Astrocyte of the spinal cord (primary cell): ENCODE data around the gene ADAMTSL1.
A peak's percentile ranks its signal among the peaks of the same experiment; 100 is the strongest.
"Not testable (repeated sequence)": the region's sequence is repeated elsewhere in the genome, so short reads cannot be mapped to it uniquely, and the experiment has no call there.

Source experiments
- DNase-seq: peaks from one replicate; pipeline ENCODE4 v3.0.0; 2011; ENCODE audit warnings: low read depth, low spot score
- H3K4me3 ChIP-seq: 2 replicates; pipeline ENCODE4 v1.5.1; 2011; ENCODE audit warnings: low read depth, mild to moderate bottlenecking, low read length, moderate library complexity
- in situ Hi-C: cut with HindIII; loops from 2 replicates; pipeline ENCODE4 v1.10.0; 2017; ENCODE audit warnings: low sequenced_read_pairs
- TF ChIP-seq, protein P1 (sequence below): IDR thresholded peaks from 2 replicates; pipeline ENCODE4 v1.5.1; 2012; ENCODE audit warnings: low read depth, mild to moderate bottlenecking, low read length, inconsistent platforms

ADAMTSL1 gene

DNA sequence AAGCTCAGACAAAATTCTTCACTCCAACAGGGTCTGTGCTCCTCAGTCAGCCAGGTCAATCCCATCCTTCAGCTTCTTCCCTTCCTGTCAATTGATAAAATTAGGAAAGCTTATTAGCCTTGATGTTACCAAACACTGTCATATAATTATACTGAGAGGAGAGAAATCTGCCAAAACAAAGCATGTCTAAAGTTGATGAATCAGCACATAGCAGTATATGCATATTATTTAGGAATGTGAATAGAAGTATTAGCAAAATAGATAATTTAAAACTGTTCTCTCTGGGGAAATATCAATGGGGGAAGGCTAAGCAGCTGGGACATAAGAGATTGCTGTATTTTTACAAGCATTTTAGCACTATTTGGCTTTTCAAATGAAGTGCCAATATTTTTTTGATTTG is 451.9 kb downstream of the ADAMTSL1 start:
- TF ChIP-seq, protein P1, sequence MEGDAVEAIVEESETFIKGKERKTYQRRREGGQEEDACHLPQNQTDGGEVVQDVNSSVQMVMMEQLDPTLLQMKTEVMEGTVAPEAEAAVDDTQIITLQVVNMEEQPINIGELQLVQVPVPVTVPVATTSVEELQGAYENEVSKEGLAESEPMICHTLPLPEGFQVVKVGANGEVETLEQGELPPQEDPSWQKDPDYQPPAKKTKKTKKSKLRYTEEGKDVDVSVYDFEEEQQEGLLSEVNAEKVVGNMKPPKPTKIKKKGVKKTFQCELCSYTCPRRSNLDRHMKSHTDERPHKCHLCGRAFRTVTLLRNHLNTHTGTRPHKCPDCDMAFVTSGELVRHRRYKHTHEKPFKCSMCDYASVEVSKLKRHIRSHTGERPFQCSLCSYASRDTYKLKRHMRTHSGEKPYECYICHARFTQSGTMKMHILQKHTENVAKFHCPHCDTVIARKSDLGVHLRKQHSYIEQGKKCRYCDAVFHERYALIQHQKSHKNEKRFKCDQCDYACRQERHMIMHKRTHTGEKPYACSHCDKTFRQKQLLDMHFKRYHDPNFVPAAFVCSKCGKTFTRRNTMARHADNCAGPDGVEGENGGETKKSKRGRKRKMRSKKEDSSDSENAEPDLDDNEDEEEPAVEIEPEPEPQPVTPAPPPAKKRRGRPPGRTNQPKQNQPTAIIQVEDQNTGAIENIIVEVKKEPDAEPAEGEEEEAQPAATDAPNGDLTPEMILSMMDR = no peak
- H3K4me3 ChIP-seq = no peak overlapping the region
- in situ Hi-C loops = no loop called here
- no peak for DNase-seq

DNA sequence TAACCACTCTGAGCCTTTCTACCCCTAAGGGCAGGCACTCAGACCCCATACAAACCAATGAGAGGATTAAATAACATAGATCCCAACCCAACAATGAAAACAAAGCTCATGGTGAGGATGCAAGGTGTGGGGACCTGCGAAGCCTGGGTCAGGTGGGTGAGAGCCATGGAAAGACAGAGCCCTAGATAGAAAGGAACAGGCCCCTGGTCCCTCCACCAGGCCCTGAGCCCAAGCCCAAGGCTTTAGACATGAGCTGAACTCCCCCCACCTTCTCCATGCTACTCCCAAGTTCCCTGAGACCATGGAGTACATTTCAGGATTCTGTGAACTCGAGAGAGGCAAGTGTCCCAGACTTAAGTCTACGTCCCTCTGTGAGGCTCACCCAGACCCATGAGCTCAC is 452.6 kb downstream of the ADAMTSL1 start:
- no peak for DNase-seq
- in situ Hi-C loops = no loop called here
- TF ChIP-seq, protein P1 = no peak
- no peak overlapping the region for H3K4me3 ChIP-seq

DNA sequence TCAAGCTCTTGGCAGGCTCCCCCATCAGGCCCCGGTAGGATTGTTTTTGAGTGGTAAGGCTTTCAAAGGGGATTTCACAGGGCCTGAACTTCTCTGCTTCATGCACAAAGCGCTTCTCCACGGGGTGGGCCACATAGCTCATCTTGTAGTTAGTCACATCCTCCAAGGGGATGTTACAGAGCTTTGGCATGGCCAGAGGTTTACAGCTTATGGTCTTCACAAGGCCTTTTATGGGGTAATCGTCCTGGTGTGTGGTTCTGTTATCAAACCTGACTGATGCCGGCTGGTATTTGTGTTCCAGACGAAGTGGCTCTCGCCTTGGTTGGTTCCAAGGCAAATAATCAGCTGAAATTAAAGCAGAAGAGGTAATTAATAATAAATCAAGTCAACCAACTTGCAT is 454.8 kb downstream of the ADAMTSL1 start:
- TF ChIP-seq, protein P1 = no peak
- DNase-seq = peak; percentile 56
- in situ Hi-C loops = no loop called here
- no peak overlapping the region for H3K4me3 ChIP-seq

DNA sequence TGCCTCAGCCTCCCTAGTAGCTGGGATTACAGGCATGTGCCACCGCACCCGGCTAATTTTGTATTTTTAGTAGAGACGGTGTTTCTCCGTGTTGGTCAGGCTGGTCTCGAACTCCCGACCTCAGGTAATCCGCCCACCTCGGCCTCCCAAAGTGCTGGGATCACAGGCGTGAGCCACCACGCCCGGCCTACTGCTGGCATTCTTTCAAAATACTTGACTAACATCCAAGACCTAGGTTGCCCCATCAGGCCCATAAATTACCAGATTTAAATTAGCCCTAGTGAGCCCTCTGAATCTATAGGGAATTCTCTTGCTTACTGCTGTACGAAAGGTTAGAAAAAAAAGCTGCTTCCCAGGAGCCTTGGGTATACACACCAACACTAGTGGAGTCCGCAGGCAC is 456.7 kb downstream of the ADAMTSL1 start:
- in situ Hi-C loops, DNase-seq, H3K4me3 ChIP-seq: not testable (repeated sequence)

DNA sequence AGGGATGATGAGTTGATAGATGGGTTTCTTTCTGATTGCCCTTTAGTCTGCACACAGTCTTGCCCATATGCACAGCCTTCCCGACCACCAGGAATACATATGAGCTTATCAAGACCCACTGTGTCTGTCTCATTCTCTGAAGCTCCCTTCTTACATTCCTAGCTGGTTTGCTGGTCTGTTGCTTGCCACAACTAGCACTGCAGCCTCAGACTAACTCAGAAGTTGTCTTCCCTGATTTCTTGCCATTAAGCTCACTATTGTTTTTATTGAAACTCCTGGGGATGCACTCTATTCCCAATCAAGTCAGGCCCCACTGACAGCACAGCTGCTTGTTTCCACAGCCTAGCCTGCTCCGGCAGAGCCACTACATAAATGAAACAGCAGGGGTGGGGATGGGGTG is 461.6 kb downstream of the ADAMTSL1 start:
- in situ Hi-C loops = no loop called here
- DNase-seq = no peak
- TF ChIP-seq, protein P1 = no peak
- H3K4me3 ChIP-seq = no peak overlapping the region

DNA sequence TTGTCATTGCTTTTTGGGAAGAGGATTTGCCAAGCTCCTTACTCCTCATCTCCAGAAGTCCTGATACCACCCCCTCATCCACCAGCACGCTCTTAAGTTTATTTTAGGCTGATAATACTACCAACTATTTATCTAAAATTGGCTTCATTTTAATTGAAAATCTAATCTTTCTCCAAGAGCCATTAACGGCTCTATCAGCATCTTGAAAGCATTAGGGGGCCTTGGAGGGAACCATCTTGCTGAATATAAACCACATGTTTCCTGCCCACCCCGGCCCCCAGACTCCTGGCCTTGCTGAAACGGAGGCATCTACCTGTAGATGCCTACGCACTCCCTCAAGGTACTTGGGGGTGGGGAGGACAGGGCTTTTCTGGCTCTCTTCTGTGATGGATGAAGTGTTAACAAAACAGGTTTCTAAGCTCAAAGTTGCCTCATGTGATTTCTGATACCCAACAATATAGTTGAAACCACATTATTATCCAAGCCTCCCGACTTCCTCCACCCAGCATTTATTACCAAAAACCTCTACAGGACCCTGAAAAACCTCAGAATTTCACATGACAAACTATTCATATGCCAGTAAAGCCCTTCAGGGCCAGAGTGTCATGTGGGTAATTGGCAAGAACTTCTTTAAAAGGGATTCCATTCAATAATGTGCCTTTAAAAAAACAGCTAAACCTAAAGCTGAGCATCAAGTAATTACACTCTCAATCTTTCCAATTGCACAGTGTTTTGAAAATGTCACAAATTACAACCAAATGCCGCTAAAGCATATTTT is 462.3 kb downstream of the ADAMTSL1 start:
- TF ChIP-seq, protein P1 = no peak
- in situ Hi-C loops = no loop called here
- no peak for DNase-seq
- H3K4me3 ChIP-seq = no peak overlapping the region

DNA sequence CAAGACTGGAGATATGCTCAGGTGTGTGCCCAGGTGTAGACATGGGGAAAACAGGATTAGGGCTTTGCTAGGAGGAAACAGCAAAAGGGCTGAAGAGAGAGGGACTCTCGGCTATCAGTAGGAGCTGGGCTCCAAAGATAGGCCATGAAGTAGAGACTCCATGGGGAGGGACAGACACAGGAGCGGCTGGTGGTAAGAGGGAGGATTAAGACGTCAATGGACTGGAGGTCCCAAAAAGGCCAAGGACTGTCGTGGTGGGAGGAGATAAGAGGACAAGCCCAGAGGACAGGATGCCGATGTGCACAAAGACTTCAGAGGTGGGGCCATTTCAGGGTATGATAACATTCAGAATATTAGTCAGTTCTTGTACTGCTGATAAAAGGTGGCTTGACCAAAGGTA is 466.0 kb downstream of the ADAMTSL1 start:
- TF ChIP-seq, protein P1 = no peak
- DNase-seq = no peak
- H3K4me3 ChIP-seq = no peak overlapping the region
- in situ Hi-C loops = no loop called here
